GM13977 (cell line): ENCODE data around the gene RNASE4.

ENCODE experiments used
- DNase-seq: peaks from one replicate; pipeline ENCODE4 v3.0.0; 2012; ENCODE audit warnings: low spot score
- CTCF ChIP-seq: IDR thresholded peaks from 2 replicates; pipeline ENCODE4 v1.5.1; 2012; ENCODE audit warnings: mild to moderate bottlenecking, control low read depth; ENCODE audit not compliant: insufficient read depth; ENCODE audit errors: extremely low read depth, missing control alignments
- in situ Hi-C: fragments of 300-500 bp; cut with MboI; formaldehyde crosslinking; loops from one replicate; pipeline ENCODE4 v1.12.0; 2022; ENCODE audit warnings: low sequenced_read_pairs, low pct_unique_long_range_greater_than_20kb, mixed read lengths, inconsistent platforms; ENCODE audit not compliant: unreplicated experiment

RNASE4 gene

GRCh38 chr14:20750194-20750593, 65.8 kb downstream of the RNASE4 start:
- DNase-seq = no peak
- TF ChIP-seq CTCF = no peak
- in situ Hi-C loops = loop anchor here (25.0 kb wide), 1 partner anchor 112 kb away; no protein-coding TSS in a partner anchor
